GM13976 (cell line): ENCODE measurements around the gene KCNQ1.

Experiments
- DNase-seq: peaks from one replicate; pipeline ENCODE4 v3.0.0; 2012; ENCODE audit warnings: low spot score
- in situ Hi-C: fragments of 300-500 bp; cut with MboI; formaldehyde crosslinking; loops from one replicate; pipeline ENCODE4 v1.12.0; 2022; ENCODE audit warnings: low sequenced_read_pairs, mixed read lengths, inconsistent platforms; ENCODE audit not compliant: unreplicated experiment
- TF ChIP-seq, protein P1 (sequence below): IDR thresholded peaks from 2 replicates; pipeline ENCODE4 v1.5.1; 2012; ENCODE audit warnings: borderline replicate concordance, mild to moderate bottlenecking; ENCODE audit not compliant: insufficient read depth; ENCODE audit errors: extremely low read depth, missing control alignments, control extremely low read depth

The KCNQ1 gene

DNA sequence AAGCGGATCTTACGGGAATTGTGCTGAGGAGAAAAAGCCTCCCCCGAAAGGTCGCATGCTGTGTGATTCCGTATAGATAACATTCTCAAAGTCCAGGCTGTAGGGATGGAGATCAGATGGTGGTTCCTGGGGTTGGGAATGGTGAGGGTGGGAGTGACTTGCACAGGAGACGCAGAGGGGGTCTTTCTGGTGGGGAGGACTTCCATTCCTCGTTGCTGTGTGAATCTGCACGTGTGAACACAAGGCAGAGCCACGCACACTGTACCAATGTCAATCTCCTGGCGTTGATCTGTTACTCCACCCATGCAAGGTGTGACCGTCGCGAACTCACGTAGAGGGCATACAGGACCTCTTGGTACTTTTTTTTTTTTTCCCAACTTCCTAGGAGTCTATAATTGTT, 313.9 kb downstream of the KCNQ1 start:
- TF ChIP-seq, protein P1, sequence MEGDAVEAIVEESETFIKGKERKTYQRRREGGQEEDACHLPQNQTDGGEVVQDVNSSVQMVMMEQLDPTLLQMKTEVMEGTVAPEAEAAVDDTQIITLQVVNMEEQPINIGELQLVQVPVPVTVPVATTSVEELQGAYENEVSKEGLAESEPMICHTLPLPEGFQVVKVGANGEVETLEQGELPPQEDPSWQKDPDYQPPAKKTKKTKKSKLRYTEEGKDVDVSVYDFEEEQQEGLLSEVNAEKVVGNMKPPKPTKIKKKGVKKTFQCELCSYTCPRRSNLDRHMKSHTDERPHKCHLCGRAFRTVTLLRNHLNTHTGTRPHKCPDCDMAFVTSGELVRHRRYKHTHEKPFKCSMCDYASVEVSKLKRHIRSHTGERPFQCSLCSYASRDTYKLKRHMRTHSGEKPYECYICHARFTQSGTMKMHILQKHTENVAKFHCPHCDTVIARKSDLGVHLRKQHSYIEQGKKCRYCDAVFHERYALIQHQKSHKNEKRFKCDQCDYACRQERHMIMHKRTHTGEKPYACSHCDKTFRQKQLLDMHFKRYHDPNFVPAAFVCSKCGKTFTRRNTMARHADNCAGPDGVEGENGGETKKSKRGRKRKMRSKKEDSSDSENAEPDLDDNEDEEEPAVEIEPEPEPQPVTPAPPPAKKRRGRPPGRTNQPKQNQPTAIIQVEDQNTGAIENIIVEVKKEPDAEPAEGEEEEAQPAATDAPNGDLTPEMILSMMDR, result no peak
- DNase-seq, result no peak
- in situ Hi-C loops, result loop anchor here (25.0 kb wide), 1 partner anchor 196 kb away; no protein-coding TSS in a partner anchor

- TF ChIP-seq, protein P1, result no peak
- no peak for DNase-seq
- in situ Hi-C loops, result loop anchor here (25.0 kb wide), 1 partner anchor 197 kb away; no protein-coding TSS in a partner anchor
Measured at GRCh38 chr11:2759228-2760195, 314.7 kb downstream of the KCNQ1 start.

GRCh38 chr11:2760196-2760871, 315.5 kb downstream of the KCNQ1 start:
- in situ Hi-C loops, result loop anchor here (25.0 kb wide), 1 partner anchor 198 kb away; no protein-coding TSS in a partner anchor
- DNase-seq, result no peak
- TF ChIP-seq, protein P1, result no peak

- peak; percentile 22 for DNase-seq
- in situ Hi-C loops, result loop anchor here (25.0 kb wide), 1 partner anchor 199 kb away; no protein-coding TSS in a partner anchor
- TF ChIP-seq, protein P1, result no peak
Measured at GRCh38 chr11:2761131-2762030, 316.6 kb downstream of the KCNQ1 start.

DNA sequence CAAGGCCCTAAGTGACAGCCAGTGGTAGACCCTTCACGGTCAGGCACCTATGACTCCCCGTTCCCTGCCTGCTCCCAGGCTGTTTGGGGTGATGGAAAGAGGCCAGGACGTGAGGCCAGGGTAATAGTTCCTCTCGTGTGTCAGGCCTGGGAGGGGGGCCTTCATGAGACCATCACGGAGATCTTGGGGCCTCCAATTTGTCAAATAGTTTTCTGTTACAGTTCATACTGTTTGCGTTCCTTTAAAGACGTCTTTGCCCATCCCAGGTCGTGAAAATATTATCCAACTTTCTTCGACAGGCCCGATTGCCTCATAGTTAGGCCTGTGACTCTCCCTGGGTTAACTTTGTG, 317.2 kb downstream of the KCNQ1 start:
- TF ChIP-seq, protein P1, result no peak
- DNase-seq, result no peak
- in situ Hi-C loops, result loop anchor here (25.0 kb wide), 1 partner anchor 200 kb away; no protein-coding TSS in a partner anchor
